SK-N-MC (cell line): Measurements from ENCODE around the gene TMEM175.

Source experiments
- DNase-seq: peaks from one replicate; pipeline ENCODE4 v3.0.0-alpha.2; 2011; ENCODE audit warnings: low read depth, low spot score
- H3K27ac ChIP-seq: fragments of 200-600 bp; sonication (generic); 2 replicates; pipeline ENCODE4 v1.5.1; 2016; ENCODE audit warnings: mixed run types
- H3K36me3 ChIP-seq: fragments of 200-600 bp; sonication (generic); 2 replicates; pipeline ENCODE4 v1.6.1; 2017; ENCODE audit warnings: antibody characterized with exemption, low read length, mixed read lengths; ENCODE audit not compliant: insufficient read depth
- H3K4me3 ChIP-seq: fragments of 200-600 bp; sonication (generic); 2 replicates; pipeline ENCODE4 v1.5.1; 2016
- H3K9ac ChIP-seq: fragments of 200-600 bp; sonication (generic); 2 replicates; pipeline ENCODE4 v1.8.0; 2017; ENCODE audit warnings: mixed run types, mixed read lengths; ENCODE audit not compliant: insufficient read length
- H3K9me3 ChIP-seq: fragments of 200-600 bp; sonication (generic); 2 replicates; pipeline ENCODE4 v1.6.1; 2017; ENCODE audit warnings: low read depth, mild to moderate bottlenecking, antibody characterized with exemption, low read length, moderate library complexity, mixed read lengths
- EZH2 ChIP-seq: fragments of 200-600 bp; sonication (generic); IDR thresholded peaks from one replicate; pipeline ENCODE4 v1.6.1; 2017; ENCODE audit warnings: antibody characterized with exemption
- FOXP2 ChIP-seq: optimal IDR thresholded peaks from 2 replicates; pipeline ENCODE3; 2011; ENCODE audit warnings: mild to moderate bottlenecking, moderate library complexity; ENCODE audit not compliant: insufficient read depth; ENCODE audit errors: extremely low read length, control extremely low read depth
- POLR2AphosphoS5 ChIP-seq: IDR thresholded peaks from 2 replicates; pipeline ENCODE4 v1.6.1; 2012; ENCODE audit warnings: mild to moderate bottlenecking, low read depth, low read length, borderline replicate concordance

Gene TMEM175

GRCh38 chr4:896216-896615 lies 36.0 kb upstream of the TMEM175 start:
- no peak overlapping the region for H3K27ac ChIP-seq
- H3K9me3 ChIP-seq: no peaks in the 10 kb centered on the region
- H3K9ac ChIP-seq: no peak overlapping the region
- TF ChIP-seq EZH2 (no peak), POLR2AphosphoS5 (no peak), FOXP2 (no peak)
- no peaks in the 10 kb centered on the region; the same call in 1 of the 2 replicates for H3K36me3 ChIP-seq
- H3K4me3 ChIP-seq: no peak overlapping the region
- DNase-seq: no peak

GRCh38 chr4:896630-897029 lies 35.6 kb upstream of the TMEM175 start:
- no peak overlapping the region for H3K9ac ChIP-seq
- no peak overlapping the region for H3K27ac ChIP-seq
- no peaks in the 10 kb centered on the region; the same call in 1 of the 2 replicates for H3K36me3 ChIP-seq
- no peak for TF ChIP-seq POLR2AphosphoS5
- TF ChIP-seq EZH2: no peak
- no peak for TF ChIP-seq FOXP2
- H3K4me3 ChIP-seq: no peak overlapping the region
- H3K9me3 ChIP-seq: no peaks in the 10 kb centered on the region
- no peak for DNase-seq

DNA sequence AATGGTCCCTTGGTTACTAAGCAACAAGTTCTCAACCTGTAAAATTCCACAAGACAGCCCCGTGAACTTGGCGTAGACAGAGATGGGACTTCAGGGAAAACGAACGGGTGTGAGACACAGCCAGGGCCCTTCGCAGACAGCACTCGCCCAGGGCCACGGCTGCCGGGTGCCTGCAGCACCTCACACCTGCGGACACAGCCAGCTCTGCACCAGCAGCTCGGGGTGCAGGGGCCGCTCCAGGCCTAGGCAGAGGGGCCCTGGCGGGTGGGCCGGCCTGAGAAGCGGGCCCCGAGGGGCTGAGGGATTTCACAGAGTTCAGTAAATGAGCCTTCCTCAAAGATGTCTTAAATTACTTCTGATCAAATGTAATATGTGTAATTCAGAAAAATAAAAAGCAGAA lies 34.1 kb upstream of the TMEM175 start:
- no peak for DNase-seq
- Histone ChIP-seq H3K4me3 (no peak overlapping the region), H3K9me3 (no peaks in the 10 kb centered on the region), H3K27ac (no peak overlapping the region), H3K36me3 (no peaks in the 10 kb centered on the region; the same call in 1 of the 2 replicates), H3K9ac (no peak overlapping the region)
- TF ChIP-seq FOXP2 (no peak), EZH2 (no peak), POLR2AphosphoS5 (no peak)

DNA sequence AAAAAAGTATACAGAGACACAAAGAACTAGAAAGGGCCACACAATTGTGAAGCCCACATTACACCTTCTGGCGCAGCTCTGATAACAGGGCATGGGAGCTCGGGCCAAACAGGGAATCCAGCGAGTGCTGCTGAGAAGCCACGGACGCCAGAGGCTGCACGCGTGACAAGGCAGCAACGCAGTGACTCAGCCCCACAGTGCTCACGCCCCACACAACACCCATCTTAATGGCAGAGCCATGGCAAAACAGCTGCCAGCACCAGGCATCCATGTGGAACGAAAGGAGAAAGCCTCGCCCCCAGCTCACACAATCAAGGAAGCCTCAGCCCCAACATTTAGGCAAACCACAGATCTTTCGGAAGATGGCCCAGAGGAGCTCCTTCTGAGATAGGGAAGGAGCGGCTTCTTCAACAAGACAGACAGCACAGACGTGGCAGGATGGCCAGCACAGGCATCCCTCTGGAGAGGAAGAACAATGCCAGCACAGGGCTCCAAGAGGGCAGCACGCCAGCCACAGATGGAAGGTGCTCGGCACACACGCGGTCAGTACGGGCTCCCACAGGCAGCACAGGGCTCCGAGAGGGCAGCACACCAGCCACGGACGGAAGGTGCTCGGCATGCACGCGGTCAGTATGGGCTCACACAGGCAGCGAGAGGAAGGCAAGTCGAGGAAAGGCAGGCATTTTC lies 33.2 kb upstream of the TMEM175 start:
- Histone ChIP-seq H3K36me3 (no peaks in the 10 kb centered on the region; the same call in 1 of the 2 replicates), H3K27ac (no peak overlapping the region), H3K4me3 (no peak overlapping the region), H3K9ac (no peak overlapping the region), H3K9me3 (no peaks in the 10 kb centered on the region)
- no peak for DNase-seq
- TF ChIP-seq FOXP2 (no peak), POLR2AphosphoS5 (no peak), EZH2 (no peak)

DNA sequence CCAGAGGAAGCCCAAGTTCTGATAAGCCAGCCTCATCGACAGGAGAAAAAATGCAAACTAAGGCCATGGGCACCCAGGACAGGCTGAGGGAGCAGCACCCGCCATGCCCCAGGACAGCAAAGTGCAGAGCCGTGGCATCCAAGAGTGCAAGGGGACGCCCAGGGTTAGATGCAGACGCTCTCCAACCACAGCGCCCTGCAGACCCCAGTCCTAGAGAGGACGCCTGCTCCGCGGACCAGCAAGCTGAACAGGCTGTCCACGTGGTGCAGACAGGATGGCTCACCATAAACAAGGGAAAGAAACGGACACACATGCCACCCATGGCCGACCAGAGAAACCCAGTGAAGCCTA lies 32.7 kb upstream of the TMEM175 start:
- no peak overlapping the region for H3K9ac ChIP-seq
- no peaks in the 10 kb centered on the region for H3K9me3 ChIP-seq
- no peak overlapping the region for H3K27ac ChIP-seq
- TF ChIP-seq FOXP2 (no peak), POLR2AphosphoS5 (no peak), EZH2 (no peak)
- no peak for DNase-seq
- no peaks in the 10 kb centered on the region; the same call in 1 of the 2 replicates for H3K36me3 ChIP-seq
- no peak overlapping the region for H3K4me3 ChIP-seq

DNA sequence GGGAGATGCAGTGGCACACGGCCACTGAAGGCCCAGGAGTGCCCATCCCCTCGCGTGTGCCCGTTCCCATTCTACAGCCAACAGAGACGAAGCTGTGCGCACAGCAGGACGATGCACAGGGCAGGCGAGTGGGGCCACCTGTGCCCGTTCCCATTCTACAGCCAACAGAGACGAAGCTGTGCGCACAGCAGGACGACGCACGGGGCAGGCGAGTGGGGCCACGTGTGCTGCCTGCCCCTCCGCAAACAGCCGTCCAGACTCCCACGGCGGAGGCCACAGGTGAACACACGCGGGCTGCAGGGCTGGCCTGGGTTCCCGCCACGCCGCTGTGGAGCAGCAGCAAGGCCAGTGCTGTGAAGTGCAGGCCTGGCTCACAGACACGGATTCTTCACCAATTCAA lies 32.2 kb upstream of the TMEM175 start:
- no peak overlapping the region for H3K9ac ChIP-seq
- no peaks in the 10 kb centered on the region; the same call in 1 of the 2 replicates for H3K36me3 ChIP-seq
- no peaks in the 10 kb centered on the region for H3K9me3 ChIP-seq
- DNase-seq: no peak
- TF ChIP-seq POLR2AphosphoS5 (no peak), EZH2 (no peak), FOXP2 (no peak)
- no peak overlapping the region for H3K4me3 ChIP-seq
- H3K27ac ChIP-seq: no peak overlapping the region

GRCh38 chr4:900721-901120 lies 31.5 kb upstream of the TMEM175 start:
- TF ChIP-seq EZH2 (no peak), POLR2AphosphoS5 (no peak), FOXP2 (no peak)
- H3K36me3 ChIP-seq: no peaks in the 10 kb centered on the region

DNA sequence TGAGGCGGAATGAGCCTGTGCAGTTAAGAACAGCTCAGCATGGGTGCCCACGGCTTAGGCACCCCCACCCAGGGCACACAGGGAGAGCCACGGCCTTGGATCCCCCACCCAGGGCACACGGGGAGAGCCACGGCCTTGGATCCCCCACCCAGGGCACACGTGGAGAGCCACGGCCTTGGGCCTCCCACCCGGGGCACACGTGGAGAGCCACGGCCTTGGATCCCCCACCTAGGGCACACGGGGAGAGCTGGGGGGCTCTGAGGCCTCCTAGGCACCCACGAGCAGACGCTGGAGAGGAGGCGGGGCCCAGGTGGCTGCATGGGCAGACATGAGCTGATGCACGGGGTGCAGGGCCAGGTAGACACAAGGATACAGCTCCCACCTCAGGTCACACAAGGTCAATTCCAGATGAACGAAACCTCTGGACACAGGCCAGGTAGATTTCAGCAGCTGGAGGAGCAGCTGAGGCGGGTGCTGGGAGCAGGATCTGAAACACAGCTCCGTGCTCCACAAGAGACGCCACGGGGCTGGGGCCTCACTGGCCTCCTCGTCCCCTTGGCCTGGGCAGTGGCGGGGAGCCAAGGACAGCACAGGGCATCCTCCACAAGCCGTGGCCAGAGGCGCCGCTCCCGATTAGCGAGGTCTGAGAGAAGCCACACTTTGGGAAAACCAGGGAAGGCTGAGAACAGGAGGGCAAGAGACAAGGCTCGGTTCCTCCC lies 30.9 kb upstream of the TMEM175 start:
- Histone ChIP-seq H3K9ac (no peak overlapping the region), H3K4me3 (no peak overlapping the region), H3K36me3 (no peaks in the 10 kb centered on the region; the same call in 1 of the 2 replicates), H3K27ac (no peak overlapping the region), H3K9me3 (no peaks in the 10 kb centered on the region)
- TF ChIP-seq POLR2AphosphoS5: no peak
- TF ChIP-seq FOXP2: no peak
- TF ChIP-seq EZH2: no peak
- DNase-seq: no peak

More at GRCh38 chr4:900721-901120, 31.5 kb upstream of the TMEM175 start:
- Histone ChIP-seq H3K27ac (no peak overlapping the region), H3K9me3 (no peaks in the 10 kb centered on the region), H3K4me3 (no peak overlapping the region), H3K9ac (no peak overlapping the region)
- DNase-seq: no peak
